Lung (tissue), 12 donors: ENCODE measurements around the gene MBOAT1. TPM values are rescaled to one million over a fixed set of nuclear protein-coding genes. Genes with fewer than 3 reads are reported as not detected.
A peak's percentile ranks its signal among the peaks of the same experiment; 100 is the strongest.

Experiments
- ATAC-seq: fragments of 200-7000 bp; cut with Tn5 transposase; one replicate; pipeline ENCODE4 v1.9.1; 2020; ENCODE audit warnings: moderate number of reproducible peaks; ENCODE audit not compliant: insufficient read depth, low FRiP score
- DNase-seq, 3 donors: peaks; one replicate each; pipeline ENCODE4 v3.0.0-alpha.2; 2013 to 2017
- H3K27ac ChIP-seq, 2 donors: one replicate each; pipeline ENCODE4 v1.5.1; 2013; ENCODE audit warnings: mild to moderate bottlenecking in 2 of 2, moderate library complexity in 2 of 2, control low read depth in 1 of 2, inconsistent platforms in 1 of 2, low read depth in 1 of 2, low read length in 1 of 2
- H3K27me3 ChIP-seq, 3 donors: one replicate each; pipeline ENCODE4 v1.5.1; 2013; ENCODE audit warnings: low read length in 2 of 3; ENCODE audit not compliant: control insufficient read depth in 3 of 3, insufficient read depth in 3 of 3
- H3K36me3 ChIP-seq, 4 donors: one replicate each; pipeline ENCODE4 v1.5.1; 2013; ENCODE audit warnings: low read length in 4 of 4, mild to moderate bottlenecking in 1 of 4, moderate library complexity in 1 of 4; ENCODE audit not compliant: control insufficient read depth in 4 of 4, insufficient read depth in 4 of 4
- H3K4me1 ChIP-seq, 5 donors: one replicate each; pipeline ENCODE4 v1.5.1; 2013; ENCODE audit warnings: low read length in 5 of 5, mild to moderate bottlenecking in 2 of 5, moderate library complexity in 1 of 5; ENCODE audit not compliant: control insufficient read depth in 5 of 5, insufficient read depth in 5 of 5
- H3K4me3 ChIP-seq: one replicate; pipeline ENCODE4 v1.5.1; 2013; ENCODE audit warnings: mild to moderate bottlenecking, control low read depth, moderate library complexity
- H3K9ac ChIP-seq, 2 donors: one replicate each; pipeline ENCODE4 v1.5.1; 2013; ENCODE audit warnings: low read length in 2 of 2, control low read depth in 1 of 2; ENCODE audit not compliant: insufficient read depth in 1 of 2
- H3K9me3 ChIP-seq, 4 donors: one replicate each; pipeline ENCODE4 v1.5.1; 2013; ENCODE audit warnings: low read length in 3 of 4, mild to moderate bottlenecking in 1 of 4, moderate library complexity in 1 of 4; ENCODE audit not compliant: control insufficient read depth in 4 of 4, insufficient read depth in 3 of 4
- WGBS, 2 donors: extraction: QIAGEN DNeasy Blood & Tissue Kit; methylation state at CpG; one replicate each; pipeline ENCODE4 v1.1.7; 2013; 5-methylcytosine and 5-hydroxymethylcytosine counted together
- polyA plus RNA-seq, 2 donors: library from polyadenylated mRNA; stranded (reverse); fragments of 200-250 nt; gene quantifications; one replicate each; pipeline ENCODE4 v1.2.1, GENCODE V29; 2013
- total RNA-seq, 2 donors: library from RNA; depleted of rRNA in 1 of 2; stranded (reverse); fragments of >200 nt in 1 of 2; gene quantifications; one replicate each; pipeline ENCODE4 v1.2.1, GENCODE V29; 2014 to 2021
- TF ChIP-seq, protein P1 (sequence below): IDR thresholded peaks from 2 replicates; pipeline ENCODE4 v1.5.1; 2012; ENCODE audit warnings: mild to moderate bottlenecking; ENCODE audit errors: control extremely low read depth, extremely low read depth
- donor health status: control.
- donor health status: control.
- donor health status: Bipolar disorder and iron deficiency.
- donor health status: healthy.
- donor health status: DM: yes; HTN: yes; CAD: no.

Gene MBOAT1
- total and polyA plus RNA-seq, 4 donors = 2.3 to 27.4 (median 8.7) TPM

- H3K27me3 ChIP-seq = no peaks in the 10 kb centered on the region
- H3K4me3 ChIP-seq = no peak overlapping the region
- H3K4me1 ChIP-seq = peaks cover 0 to 8% (median 0%) of the 10 kb centered on the region in 5 donors
- 96% methylated on average over 3 of the region's 3 CpGs for WGBS, 2 donors
- H3K9ac ChIP-seq = no peak overlapping the region
- no peaks in the 10 kb centered on the region for H3K9me3 ChIP-seq
- TF ChIP-seq, protein P1, sequence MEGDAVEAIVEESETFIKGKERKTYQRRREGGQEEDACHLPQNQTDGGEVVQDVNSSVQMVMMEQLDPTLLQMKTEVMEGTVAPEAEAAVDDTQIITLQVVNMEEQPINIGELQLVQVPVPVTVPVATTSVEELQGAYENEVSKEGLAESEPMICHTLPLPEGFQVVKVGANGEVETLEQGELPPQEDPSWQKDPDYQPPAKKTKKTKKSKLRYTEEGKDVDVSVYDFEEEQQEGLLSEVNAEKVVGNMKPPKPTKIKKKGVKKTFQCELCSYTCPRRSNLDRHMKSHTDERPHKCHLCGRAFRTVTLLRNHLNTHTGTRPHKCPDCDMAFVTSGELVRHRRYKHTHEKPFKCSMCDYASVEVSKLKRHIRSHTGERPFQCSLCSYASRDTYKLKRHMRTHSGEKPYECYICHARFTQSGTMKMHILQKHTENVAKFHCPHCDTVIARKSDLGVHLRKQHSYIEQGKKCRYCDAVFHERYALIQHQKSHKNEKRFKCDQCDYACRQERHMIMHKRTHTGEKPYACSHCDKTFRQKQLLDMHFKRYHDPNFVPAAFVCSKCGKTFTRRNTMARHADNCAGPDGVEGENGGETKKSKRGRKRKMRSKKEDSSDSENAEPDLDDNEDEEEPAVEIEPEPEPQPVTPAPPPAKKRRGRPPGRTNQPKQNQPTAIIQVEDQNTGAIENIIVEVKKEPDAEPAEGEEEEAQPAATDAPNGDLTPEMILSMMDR = no peak
- DNase-seq (no peak), ATAC-seq (no peak)
- no peaks in the 10 kb centered on the region for H3K36me3 ChIP-seq
- no peak overlapping the region for H3K27ac ChIP-seq
Measured at GRCh38 chr6:20172842-20173456, 39.3 kb downstream of the MBOAT1 start.

DNA sequence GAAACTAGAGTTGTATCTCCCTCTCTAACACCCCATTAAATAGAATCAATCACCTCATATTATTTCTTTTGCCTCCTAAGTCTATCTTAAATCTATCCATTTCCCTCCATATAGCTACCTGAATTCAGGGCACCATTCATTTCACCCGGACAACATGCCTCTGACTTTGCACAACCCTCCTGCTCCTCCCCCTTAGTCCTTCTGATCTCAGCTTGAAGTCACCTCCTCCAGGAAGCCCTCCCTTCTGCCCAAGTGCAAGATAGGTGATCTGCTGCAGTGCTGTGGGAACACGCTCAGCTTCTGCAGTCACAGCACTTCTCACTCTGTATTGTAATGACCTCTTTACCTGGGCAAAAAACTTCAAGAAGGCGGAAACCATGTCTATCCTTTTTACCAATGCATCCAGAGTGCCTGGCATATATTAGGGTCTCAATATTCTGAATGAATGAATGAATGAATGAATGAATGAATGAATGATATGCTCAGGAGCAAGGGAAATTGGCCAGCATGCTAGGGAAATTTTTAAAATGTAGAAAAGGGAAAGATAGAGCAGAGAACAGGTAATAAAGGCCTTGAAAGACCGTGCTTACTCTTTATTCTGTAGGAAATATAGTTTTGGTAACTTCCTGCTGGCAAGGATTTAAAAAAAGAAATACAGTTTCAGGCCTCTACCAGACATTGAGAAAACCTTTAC lies 41.7 kb downstream of the MBOAT1 start:
- Histone ChIP-seq H3K27me3 (no peaks in the 10 kb centered on the region), H3K36me3 (peaks cover 0 to 4% (median 0%) of the 10 kb centered on the region in 4 donors), H3K9me3 (no peaks in the 10 kb centered on the region), H3K27ac (no peak overlapping the region), H3K4me1 (peaks cover 0 to 15% (median 0%) of the 10 kb centered on the region in 5 donors), H3K4me3 (no peak overlapping the region), H3K9ac (no peak overlapping the region)
- WGBS, 2 donors = 72 to 85% methylated on average over 4 of the region's 4 CpGs
- no peak for ATAC-seq
- DNase-seq = no peak
- TF ChIP-seq, protein P1 = no peak

- Histone ChIP-seq H3K9me3 (no peaks in the 10 kb centered on the region), H3K9ac (no peak overlapping the region), H3K36me3 (peaks cover 0 to 4% (median 0%) of the 10 kb centered on the region in 4 donors), H3K27ac (peak overlapping the region in 1 of 2 donors; percentile 52), H3K27me3 (no peaks in the 10 kb centered on the region), H3K4me1 (peaks cover 0 to 15% (median 0%) of the 10 kb centered on the region in 5 donors), H3K4me3 (no peak overlapping the region)
- 65 to 66% methylated on average over 2 of the region's 2 CpGs for WGBS, 2 donors
- TF ChIP-seq, protein P1 = no peak
- DNase-seq (no peak), ATAC-seq (no peak)
Measured at GRCh38 chr6:20169786-20170185, 42.5 kb downstream of the MBOAT1 start.
